Measurements from ENCODE around the gene DNM3.

DNA sequence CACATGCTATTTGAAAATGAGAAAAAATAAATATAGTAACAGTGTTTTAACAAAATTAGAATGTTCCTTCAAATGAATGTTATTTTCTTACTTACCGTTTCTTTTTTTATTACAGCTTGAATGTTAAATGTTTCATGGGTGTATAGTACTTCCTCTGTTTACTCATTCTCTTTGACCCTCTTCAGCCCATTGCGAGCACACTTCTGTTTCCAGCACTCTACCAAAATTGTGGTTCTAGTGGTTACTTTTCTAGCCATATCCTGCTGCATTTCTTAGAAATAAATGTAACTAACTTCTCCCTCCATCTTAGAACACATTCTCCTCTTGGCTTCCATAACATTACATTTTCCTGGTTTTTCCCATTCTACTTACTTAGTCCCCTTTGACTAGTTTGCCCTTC lies 389.2 kb downstream of the DNM3 start:
- no peak for TF ChIP-seq YY1 (IDR thresholded peaks at IDR 0.05; ENCODE audit: low read depth, low read length)
- TF ChIP-seq CTCF (IDR thresholded peaks at IDR 0.05; ENCODE audit: control extremely low read depth in 1 of 3, insufficient read depth in 1 of 3, low read depth in 1 of 3, low read length in 3 of 3) = no peak
- TF ChIP-seq, protein P1, sequence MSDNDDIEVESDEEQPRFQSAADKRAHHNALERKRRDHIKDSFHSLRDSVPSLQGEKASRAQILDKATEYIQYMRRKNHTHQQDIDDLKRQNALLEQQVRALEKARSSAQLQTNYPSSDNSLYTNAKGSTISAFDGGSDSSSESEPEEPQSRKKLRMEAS (IDR thresholded peaks at IDR 0.05) = no peak
- TF ChIP-seq HDAC2 (IDR thresholded peaks at IDR 0.05; ENCODE audit: borderline replicate concordance in 1 of 2, low read depth in 2 of 2, low read length in 2 of 2) = no peak
- no peak for TF ChIP-seq SP4 (IDR thresholded peaks at IDR 0.05; ENCODE audit: low read length)

Measured in H1 (cell line).